Daoy (cell line): Measurements from ENCODE around the gene GTF3C1. TPM values are rescaled to one million over a fixed set of nuclear protein-coding genes. Genes with fewer than 3 reads are reported as not detected.

ENCODE experiments used
- DNase-seq: peaks from one replicate; pipeline ENCODE4 v3.0.0-alpha.2; 2015; ENCODE audit warnings: low read depth
- total RNA-seq: library from RNA; depleted of rRNA; stranded (reverse); fragments of >200 nt; shearing (Covaris generic); gene quantifications from 2 replicates; pipeline ENCODE4 v1.2.3, GENCODE V29; 2014

Gene GTF3C1
- total RNA-seq, 1 experiment from 2014 or later: 46.9 TPM

GRCh38 chr16:27517664-27518063 is 32.0 kb downstream of the GTF3C1 start:
- DNase-seq: no peak

DNA sequence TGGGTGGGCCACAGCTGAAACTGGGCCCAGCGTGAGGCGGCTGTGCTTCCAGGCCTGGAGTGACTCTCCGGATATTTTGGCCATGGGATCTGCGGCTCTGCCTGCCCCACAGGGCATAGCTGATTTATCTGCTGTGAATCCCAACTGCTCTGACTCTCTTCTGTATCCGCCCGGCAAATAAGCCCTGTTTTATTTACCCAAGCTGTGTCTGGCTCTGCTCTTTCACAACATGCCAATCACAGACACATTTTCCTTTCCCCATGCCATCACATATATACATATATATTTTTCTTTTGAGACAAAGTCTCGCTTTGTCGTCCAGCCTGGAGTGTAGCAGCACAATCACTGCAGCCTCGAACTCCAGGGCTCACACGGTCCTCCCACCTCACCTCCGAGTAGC is 33.3 kb downstream of the GTF3C1 start:
- DNase-seq: no peak

DNA sequence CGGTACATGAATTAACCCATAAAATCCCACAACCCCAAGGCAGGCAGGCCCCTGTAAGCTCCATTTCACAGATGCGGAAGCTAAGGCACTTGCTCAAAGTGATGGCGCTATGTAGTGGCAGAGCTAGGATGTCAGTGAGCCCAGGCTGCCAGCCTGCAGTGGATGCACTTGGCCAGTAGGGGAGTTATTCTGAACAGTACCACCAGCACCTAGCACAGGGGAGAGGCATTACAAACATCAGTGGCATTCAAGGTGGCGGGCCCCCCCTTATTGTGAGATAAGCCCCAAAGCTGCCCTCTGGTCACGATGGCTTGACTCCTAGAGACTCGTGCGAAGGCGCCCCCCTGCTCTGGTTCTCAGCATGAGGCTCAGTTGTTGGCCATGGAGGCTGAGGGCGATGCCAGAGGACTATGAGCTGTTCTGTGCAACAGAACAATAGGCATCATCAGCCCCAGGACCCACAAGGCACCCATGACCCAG is 33.8 kb downstream of the GTF3C1 start:
- DNase-seq: peak; percentile 15

DNA sequence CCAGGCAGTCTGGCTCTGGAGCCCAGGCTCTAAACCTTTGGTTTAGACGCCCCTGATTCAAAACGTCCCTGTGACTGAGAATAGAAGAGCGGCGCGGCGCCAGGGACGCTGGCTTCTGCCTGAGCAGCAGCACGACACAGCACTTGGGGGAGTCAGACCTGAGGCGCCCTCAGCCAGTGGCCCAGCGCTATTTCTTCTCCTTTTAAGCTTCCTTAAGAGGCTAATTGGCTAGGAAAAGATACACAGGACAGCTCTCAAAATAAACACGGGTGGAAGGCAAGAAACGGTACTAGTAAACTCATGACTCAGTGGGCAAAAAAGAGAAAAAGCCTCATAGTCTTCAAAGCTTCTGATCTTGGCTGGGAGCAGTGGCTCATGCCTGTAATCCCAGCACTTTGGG is 34.9 kb downstream of the GTF3C1 start:
- DNase-seq: no peak

DNA sequence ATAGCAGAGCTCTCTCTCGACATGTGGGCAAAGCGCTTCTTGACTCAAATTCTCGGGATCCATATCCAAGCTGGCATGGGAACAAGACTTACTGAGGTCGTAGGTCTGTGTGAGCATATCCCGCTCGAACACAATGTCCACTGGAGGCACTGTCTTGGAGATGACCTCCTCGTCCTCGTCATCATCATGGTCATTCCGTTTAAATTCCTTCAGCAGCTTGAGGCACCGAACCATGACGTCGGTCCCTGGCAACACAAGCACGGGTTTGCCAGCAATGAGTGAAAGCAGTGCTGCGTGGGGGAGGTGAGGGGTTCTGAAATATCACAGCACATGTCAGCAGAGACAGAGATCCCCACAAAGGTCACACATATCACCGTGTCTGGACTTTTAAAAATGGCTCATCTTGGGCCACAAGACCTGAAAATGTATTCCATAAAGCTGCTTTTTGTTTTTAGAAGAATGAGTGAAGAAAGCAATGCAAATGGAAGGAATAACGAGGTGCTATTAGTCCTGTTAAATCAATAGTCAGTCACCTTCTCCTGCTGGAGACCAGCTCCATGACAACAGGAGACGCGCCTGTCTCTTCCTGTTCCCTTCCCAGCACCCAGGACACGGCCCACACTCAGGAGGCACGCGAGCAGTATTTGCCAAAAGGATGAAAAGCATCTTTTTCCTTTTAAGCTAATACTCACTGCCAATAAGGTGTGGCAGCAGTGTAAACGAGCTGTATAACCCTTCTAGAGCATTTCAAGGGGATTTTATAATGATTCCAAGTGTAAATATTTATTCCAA is 37.9 kb downstream of the GTF3C1 start:
- DNase-seq: no peak

DNA sequence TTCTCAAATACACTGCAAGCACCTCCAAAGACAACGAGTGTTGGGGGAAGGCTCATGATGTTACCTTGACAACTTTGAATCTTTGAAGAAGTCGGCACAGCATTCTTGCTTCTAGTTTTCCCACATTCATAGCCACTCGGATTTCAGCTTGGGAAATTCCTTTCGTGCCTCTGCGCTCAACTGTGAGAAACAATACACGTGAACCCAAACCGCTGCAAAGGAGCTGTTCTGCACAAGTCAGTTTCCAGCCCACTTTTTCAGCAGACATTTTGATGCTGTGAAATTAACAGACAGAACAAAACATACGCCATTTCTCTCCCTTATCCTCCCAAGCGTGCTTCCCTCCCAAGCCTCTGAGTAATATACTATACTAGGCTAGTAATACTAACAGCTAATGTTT is 41.2 kb downstream of the GTF3C1 start:
- DNase-seq: no peak

DNA sequence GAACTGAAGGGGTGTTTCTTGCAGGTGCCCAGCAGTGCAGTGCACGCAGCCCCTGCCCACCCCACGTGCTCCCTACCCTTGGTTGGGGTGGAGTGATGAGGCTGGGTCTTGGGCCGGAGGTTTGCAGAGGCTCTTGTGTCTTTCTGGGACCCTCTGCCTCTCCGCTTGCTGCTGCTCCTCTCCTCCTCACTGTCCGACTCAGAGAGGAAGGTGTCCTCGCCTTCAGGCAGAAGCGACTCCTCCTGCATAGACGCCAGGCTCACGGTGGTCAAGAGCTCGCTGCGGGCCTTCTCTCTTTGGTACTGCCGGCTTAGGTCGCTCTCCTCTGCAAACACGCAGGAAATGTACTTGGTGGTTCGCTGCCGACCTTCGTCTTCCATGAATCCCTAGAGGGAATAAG is 42.9 kb downstream of the GTF3C1 start:
- no peak for DNase-seq

DNA sequence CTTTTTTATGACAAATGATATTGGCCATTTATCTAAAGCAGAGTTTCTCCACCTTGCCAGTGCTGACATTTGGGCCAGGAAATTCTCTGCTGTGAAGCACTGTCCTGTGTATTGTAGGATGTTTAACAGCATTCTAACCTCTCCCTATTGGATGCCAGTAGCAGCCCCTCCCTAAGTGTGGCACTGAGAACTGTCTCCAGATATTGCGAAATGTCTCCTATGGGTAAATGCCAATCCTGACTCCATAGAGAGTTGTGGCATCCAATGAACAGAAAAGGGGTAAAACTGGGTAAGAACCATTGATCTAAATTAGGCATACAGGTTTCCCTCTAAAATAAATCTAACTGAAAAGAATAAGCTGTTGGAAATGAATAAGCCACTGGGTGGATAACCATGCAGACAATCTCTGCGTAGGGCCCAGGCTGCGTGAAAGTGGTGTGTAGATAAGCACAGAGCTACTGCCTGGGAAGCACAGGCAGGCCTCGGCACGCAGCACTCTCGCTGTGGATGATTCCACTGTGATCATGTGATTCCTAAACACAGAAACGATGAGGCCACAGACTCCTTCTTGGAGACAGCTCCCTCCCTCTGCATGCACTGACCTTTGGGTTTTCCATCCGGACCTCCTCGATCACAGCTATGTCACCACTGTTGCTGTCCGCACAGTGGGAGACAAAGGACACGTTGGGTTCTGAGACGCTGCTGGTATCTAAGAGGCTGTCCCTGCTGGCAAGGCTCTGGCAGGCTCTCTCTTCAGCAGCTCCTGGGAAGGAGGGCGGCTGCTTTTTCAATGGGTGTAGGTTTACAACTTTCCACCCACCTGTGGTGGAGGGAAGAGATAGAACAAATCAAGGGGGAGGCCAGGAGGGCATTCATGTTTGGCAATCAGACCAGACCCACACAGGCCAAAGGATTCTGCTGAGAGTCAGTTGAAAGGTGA is 44.1 kb downstream of the GTF3C1 start:
- no peak for DNase-seq

DNA sequence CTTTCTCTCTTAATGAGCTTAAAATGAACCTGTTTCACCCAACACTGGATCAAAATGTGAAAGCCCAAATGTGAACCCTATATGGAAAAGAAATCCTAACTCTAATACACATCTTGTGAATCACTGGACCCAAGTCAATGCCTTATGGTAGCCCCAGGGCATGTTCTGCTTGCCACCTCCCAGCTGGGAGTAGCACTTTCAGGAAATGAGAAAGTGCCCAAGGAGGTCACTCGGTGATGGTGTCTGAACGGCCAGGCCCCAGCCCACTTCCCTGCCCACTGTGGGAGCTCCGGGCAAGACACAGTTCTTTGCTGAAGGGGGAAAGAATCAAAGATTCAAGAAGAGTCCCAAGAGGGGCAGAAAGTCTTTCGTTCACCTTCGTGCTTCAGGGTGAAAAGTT is 46.1 kb downstream of the GTF3C1 start:
- DNase-seq: no peak

DNA sequence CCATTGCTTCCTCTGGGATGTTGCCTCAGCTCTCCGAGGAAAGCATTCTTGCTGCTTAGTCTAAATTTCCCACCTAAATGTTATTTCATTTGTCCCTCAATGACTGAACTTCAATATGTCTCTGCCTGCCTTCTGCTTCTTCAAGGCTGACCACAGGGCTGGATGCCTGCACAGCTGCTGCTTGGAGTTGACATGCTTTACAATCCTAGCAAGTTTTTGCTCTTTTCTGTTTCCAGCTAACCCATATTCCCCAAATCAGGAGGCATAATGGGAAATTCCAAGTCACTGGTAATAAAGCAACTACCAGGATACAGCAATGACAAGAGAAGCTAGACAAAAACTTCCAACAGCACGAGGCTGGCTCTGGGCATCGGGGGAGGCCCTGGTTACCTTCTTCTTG is 48.9 kb downstream of the GTF3C1 start:
- DNase-seq: no peak

DNA sequence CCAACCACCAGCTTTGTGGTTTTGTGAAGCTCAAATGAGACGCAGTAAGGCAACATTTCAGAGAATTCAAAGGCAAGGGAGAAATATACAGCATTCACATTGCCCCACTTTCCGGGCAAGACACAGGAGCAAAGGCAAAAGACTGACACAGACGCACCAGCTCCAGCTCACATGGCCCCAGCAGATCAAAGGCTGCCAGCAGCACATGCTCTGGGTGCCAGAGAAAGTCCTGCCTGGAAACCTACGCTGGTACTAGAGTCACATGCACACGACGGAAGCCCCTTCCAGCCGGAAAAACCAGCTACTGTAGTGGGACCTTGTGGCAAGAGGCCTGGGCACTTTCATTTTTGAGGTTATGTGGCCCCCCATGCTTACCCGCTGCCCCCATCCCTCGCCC is 50.1 kb downstream of the GTF3C1 start:
- no peak for DNase-seq

DNA sequence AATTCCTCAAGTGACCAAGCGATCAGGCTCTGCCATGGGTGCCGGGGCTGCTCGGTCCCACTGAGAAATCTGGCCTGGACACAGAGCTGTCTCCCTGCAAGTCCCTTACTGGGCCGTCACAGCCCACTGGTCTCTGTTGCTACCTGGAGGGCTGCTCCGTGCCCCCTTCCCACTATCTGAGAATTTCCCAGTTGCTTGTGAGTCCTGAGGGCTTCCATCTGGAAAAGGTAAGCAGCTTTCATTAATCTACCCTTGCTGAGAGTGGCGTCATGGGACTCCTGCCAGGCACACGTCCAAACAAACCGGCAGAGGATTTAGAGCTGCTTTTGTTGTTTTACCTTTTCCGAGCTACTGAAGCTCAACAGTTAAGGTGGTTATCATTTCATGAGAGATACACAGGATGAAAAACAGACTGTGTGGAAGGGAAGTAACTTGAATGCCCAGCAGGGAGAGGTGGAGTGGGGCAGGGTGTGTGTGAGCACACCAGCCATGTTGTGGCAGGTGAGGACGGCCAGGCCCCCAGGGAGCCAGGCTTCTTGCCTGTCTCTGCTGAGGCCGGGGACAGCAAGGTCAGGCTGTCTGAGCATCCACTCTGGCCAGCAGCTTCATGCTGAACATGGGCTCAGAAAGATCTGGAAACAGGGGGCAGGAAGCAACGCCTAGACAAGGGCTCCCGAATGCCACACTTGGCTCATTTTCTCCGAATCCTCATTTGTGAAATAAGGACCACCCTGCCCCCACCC is 50.6 kb downstream of the GTF3C1 start:
- no peak for DNase-seq

- no peak for DNase-seq
Observed at GRCh38 chr16:27498031-27498825, 51.5 kb downstream of the GTF3C1 start.

DNA sequence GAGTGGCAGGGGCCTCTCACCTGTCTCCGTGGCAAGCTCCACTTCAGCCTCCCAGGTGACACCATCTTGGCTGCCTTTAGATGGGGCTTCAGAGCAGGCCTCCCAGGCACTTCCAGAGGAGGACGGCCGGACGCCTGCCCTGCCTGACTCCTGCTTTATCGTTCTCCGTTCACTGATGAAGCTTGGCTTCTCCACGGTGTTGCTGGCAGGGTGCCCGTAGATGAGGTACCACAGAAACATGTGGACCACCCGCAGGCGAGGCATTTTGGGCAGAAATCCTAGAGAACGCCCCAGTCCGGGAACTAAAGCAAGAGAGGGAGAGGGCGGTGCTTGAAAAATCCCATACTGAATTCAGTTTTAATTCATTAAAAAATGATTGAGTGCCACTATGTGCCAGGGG is 54.5 kb downstream of the GTF3C1 start:
- no peak for DNase-seq

DNA sequence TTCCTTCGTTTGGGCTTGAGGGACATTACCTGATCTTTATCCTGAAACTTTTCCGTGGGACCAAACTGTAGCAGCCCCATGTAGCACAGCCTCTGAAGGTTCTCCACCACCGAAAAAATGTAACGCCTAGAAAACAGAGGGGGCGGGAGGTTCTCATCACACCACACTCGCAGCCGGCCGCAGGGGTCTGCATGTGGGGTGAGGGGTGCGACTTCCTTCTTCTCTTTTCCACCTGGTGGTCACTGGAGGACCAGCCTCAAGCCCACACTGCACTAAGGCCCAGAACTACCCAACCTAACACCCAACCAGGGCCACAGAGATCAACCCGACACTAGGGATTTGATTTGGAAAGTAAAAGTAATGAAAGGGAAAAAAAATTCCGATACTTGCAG is 57.1 kb downstream of the GTF3C1 start:
- no peak for DNase-seq

GRCh38 chr16:27491894-27492587 is 57.7 kb downstream of the GTF3C1 start:
- DNase-seq: no peak

DNA sequence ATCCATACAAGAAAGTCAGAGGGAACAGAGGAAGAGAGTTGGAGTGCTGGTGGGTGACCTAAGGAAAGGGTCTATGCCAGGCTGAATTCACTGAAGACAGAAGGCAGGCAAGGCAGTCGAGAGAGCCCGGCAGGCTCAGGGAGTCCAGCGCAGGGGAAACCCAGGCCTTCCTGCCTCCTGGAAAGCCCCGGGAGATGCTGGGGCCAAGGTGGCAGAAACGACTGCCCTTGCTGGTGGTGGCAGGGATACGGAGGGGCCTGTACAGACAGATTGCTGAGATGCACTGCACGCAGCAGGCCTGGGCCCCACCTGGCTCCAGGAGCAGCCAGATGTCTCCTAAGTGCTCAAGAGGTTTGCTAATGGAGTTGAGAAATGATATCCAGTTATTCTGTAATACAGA is 59.8 kb downstream of the GTF3C1 start:
- no peak for DNase-seq

DNA sequence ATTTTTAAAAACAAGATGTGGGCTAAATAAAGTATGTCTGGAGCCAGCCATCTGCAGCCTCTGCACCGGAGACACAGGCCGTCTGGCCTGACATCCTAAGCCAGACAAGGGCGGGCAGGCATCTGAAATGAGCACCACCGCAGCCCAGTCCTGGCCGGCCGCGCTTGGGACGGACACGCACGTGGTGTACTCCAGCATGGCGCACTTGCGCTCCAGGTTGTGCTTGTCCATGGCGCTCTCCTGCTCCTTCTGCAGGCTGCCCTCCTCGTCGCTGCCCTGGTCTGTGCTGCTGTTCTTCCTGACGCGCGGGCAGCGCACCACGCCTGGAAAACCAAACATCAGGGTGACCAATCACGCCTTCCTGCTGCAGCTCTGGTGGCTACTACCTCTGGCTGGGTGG is 60.3 kb downstream of the GTF3C1 start:
- DNase-seq: no peak

DNA sequence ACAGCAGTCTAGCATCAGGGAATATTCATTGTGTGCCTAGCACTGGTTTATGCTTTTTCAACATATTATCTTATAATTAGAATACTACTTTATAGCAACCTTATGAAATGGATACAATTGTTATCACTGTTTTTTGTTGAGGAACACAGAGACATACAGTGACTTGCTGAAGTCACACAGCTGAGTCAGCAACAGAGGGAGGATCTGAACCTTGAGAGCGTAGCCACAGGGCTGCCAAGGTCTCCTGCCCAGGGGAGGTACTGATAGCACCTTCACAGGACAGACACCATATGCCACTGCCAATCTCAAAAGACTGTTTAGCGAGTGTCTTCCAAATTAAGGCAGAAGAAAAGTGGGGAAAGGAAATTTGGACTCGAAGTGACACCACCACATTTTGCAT is 63.0 kb downstream of the GTF3C1 start:
- no peak for DNase-seq

GRCh38 chr16:27486344-27486743 is 63.4 kb downstream of the GTF3C1 start:
- no peak for DNase-seq

GRCh38 chr16:27485811-27486210 is 63.9 kb downstream of the GTF3C1 start:
- DNase-seq: no peak
